HG02981 (cell line): ENCODE results near the gene TRIM29.

Experiments
- ATAC-seq: cut with Tn5 transposase; IDR thresholded peaks from one replicate; pipeline ENCODE4 v1.9.1; 2021; ENCODE audit warnings: mild to moderate bottlenecking, moderate library complexity; ENCODE audit not compliant: unreplicated experiment

Gene TRIM29

DNA sequence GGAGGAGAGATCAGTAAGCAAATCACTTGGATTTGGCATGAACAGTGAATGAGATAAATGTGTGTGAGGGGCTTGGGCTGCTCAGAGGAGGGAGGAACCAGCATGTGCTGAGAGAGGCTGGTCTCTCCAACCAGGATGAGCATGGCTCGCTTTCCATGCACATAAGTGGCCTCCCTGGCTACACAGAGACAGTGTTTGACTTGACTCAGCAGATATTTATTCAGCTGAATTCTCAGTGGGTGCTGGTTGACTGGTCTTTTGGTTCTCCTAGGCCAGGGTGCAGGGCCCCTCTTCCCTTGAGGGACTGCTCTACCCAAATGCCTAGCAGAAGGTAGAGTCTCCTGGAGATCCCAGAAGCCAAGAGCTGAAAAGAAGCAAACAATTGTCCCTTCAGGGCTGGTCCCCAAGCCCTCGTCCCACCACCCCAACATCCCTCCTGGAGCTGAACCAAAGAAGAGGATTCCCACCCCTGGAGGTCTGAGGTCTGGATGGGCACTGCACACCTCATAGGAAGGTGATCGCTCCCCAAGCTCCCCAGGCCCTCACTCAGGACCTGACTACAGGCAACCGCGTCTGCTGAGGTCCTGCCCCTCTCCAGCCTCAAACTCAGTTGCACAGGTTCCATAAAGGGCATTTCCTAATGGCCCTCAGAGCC is 3.3 kb upstream of the TRIM29 start:
- no peak for ATAC-seq

DNA sequence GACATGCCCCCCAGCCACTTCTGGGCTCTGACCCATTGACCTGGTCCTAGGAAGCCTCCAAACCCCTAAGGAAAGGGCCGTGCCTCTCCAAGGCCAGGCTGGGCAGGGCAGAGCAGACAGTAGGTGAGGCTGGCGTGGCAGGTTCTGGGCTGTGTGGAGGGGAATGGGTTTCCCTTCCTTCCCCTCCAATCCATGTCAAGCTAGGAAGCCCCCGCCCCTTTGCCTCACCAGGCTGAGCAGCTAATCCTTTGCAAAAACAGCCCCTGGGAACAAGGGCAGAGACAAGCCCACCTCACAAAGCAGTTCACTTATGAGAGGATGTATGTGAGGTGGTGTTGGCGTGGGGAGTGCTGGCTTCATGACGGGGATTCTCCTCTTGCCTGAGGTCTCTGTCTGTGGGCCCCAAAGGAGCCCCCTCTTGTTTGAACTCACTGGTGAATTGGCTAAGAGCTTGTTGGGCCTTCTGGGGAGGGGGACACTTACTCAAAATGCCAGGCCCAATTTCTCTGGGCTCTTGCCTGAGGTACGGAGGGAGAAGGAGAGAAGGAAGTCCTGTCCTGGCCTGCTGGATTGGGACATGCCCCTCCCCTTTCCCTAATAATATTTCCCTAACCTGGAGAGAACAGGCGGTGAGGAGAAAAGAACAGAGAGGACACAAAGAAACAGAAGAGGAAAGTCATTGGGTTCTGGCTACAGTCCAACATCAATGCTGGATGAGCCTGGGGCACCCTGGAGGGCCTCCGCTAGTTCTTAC is 1.6 kb upstream of the TRIM29 start:
- no peak for ATAC-seq

DNA sequence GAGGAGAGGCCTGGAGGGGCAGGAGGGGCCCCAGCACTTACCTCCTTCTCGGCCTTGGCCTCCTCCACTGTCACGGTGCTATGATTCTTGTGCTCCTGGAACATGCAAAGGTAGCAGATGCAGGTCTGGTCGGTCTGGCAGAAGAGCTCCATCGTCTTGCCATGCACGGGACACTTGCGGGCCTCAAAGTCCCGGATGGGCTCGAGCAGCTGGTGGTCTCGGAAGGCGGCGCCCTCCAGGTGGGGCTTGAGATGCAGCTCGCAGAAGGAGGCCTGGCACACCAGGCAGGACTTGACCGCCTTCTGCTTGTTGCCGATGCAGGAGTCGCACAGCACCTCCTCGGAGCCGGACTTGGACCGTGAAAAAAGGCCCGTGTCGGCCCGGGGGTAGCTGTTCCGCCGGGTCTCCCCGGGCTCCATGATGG is 714 bp downstream of the TRIM29 start:
- no peak for ATAC-seq

DNA sequence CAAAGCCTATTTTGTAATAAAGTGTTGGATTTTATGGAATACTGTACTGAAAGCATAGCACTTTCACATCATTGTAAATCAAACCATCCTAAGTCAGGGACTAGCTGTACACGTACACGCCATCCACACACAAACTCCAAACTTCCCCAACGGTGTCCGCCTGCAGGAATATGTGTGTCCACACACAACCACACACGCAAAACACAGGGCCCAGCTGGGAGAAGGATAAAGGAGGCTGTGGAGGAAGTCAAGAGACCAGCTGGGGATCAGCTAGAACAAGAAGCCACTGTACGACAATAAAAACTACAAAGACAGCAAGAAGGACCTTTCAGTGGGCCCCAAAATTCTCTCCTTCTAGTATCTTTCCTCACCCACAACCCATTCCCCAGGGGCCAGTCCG is 1.6 kb downstream of the TRIM29 start:
- ATAC-seq, result no peak

DNA sequence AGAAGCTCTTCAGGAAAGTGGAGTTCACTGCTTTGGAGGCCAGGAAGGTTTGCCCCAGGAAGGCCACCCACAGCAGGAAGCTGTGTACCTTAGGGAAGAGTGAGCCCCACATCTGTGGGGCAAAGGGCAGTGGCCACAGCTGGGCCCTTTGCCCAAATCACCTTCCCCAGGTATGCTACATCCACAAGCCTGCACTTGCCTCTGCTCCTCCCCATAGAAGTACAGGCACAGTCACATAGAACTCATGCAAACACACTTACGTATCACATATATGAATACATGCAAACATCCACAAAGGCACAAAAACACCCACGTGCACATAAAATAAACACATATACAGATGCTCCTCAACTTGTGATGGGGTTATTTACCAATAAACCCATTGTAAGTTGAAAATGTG is 2.1 kb downstream of the TRIM29 start:
- ATAC-seq, result no peak

DNA sequence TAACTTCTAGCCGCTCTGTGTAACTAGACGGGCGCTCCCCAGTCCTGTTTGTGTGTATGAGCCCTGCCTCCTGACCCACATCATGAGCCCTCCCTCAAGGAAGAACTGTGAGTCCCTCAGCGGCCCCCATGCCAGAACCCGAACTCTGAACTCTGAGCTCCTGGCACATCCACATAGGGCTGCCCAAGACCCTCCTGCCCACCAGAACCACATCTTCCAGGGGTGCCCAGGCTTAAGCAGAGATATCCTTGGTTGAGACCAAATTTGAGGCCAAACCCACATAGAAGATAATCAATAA is 3.0 kb downstream of the TRIM29 start:
- no peak for ATAC-seq

DNA sequence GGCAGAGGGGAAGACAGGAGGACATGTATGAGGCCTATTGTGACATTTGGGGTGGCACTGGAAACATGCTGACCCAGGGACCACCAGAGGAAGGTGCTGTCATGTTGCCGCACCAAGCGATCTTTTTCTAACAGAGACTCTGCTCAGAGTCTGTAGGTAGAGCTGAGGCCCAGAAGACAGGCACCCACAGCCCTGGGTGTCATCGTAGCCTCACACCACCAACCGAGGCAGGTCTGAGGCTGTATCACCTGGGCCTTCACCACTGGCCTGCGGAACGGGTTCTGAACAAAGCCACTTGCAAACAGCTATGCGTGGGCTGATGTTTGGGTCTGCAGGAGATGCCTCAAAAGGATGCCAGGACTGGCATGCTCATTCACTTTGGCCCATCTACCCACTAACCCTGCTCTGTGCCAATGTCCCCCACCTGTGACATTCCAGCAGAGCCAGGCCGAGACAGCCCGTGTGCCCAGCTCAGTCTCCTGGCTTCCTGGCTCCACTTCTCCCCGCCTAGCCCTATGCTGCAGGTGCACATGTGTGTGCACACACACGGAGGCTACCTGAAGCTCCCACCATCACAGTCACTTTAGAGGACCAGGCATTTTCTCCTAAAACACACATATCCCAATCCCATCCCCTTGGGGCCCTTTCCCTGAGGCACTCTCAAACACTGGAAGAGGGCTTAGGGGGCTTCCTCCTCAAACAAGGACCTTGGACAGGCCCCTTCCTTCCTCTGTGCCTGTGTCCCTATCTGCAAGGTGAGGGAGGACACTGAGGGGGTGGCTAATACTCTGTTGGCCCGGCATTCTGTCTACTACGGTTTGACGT is 3.6 kb downstream of the TRIM29 start:
- ATAC-seq, result no peak

DNA sequence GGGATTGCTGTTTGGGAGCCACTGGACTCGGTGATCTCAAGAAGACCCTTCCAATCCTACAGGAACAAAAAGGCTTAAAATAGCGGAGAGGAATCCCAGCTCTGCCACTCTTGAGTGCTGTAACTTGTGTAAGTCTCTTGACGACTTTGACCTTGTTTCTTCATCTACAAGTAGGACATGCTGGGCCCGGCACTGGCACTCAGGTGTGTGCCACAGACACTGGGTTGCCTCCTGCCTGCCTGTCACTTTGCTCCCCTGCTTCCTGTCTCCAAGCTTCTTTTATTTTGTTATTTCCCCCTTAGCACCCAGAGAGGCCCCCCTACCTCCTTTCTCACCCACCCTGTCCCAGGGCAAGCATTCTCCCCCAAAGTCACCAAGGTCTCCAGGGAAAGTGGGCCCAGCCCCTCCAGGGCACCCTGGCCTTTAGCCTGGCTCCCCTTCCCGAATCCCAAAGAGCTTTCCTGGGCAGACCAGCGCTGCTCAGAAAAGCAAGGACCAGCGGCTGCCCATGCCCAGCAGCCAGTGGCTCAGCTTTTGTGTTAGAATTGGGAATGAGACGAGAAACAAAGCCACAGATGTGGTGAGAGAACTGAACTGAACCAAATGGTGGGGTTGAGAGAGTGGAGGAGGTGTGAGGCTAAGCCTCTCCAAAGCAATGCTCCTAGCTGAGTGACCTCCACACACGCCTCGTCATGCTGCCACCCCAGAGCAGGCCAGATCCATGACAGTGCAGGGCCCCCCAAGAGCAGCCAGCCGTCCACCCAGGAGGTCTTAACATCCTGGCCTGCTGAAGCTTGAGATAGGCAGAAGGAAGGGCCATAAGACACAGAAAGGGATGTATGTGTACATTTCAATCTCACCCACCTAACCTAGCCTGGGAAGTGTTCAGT is 4.5 kb downstream of the TRIM29 start:
- ATAC-seq, result no peak

DNA sequence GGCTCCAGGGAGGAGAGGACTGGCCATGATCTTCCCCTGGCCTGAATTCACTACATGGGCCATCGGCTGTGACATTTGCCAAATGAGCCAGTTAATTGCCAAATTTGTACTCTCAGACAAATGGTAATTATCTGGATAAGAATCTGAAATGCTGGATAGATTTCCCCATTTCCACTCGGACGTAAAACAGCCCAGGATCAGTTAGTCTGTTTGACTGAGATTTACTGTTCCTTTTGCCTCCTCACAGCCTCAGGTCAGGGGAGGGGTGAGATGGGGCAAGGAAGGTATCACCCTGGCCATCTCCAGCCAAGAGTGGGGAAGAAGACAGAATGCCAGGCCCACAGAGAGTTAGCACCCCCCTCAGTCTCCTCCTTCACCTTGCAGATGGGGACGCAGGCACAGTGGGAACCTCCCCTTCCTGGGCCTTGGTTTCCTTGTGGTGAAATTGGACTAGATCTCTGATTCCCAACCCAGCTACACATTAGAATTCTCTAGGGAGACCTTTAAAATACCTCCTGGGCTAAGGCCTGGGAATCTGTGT is 5.2 kb downstream of the TRIM29 start:
- ATAC-seq, result no peak

DNA sequence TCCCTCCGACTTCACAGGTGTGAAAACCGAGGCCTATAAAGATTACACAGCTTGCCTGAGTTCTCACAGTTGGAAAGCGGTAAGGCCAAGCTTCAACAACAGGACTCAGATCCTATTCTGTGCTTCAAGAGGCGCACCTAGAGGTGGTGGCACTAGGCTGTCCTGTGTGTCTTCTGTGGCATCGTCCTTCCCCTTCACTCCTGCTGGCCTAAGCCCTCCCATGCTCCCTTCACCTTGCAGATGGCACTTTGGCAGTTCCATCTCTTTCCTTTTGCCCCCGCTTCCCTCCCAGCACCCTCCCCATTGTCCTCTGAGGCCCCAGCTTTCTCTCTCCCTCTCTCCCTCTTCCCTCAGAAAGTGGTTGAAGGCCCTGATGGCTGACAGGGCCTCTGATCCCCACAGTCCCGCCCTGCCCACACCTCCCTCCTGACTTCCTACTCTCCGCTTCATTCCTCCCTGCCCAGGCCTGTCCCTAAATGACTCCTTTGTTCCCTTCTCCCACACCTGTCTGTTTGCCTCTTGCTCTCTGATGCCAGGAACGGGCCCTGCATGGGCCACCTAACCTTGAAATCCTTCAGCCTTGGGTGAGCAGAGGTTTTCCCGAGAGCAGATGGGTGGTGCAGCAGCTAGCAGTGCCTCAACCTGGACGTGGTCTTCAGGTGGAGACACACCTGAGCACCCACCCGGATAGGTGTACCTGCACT is 5.8 kb downstream of the TRIM29 start:
- ATAC-seq, result no peak

DNA sequence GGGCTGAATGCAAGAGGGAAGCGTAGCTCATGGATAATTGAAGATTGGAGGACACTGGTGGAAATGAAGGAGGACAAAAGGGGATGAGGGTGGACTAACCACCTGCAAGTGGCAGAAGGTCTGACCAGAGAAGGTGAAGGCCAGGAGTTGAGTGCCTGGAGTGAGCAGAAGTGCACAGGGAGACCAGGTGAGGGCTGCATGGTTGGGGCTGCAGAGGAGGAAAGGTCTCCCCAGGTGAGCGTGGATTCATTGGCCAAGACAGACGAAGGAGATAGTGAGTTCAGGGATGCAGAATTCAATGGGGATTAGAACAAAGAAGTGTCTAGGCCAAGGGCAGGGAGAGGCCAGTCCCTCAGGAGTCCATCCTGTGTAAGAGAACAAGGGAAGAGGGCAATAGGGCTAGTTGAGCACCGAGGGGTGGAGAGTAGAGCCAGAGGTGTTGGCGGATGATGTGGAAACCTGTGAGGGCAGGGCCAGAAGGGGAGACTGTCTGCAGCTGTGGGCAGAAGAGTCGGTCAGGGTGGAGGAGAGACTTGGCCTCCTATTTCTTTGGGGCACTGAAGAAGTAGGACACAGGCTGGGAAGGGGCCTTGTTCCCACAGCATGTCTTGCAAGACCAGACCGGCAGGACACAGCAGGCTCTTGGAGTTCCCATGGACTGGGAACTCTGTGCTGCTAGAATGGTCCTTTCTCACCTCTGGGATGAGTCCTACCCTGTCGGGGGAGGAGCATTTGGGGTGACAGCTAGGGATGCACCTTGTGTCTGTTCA is 6.7 kb downstream of the TRIM29 start:
- ATAC-seq, result no peak

DNA sequence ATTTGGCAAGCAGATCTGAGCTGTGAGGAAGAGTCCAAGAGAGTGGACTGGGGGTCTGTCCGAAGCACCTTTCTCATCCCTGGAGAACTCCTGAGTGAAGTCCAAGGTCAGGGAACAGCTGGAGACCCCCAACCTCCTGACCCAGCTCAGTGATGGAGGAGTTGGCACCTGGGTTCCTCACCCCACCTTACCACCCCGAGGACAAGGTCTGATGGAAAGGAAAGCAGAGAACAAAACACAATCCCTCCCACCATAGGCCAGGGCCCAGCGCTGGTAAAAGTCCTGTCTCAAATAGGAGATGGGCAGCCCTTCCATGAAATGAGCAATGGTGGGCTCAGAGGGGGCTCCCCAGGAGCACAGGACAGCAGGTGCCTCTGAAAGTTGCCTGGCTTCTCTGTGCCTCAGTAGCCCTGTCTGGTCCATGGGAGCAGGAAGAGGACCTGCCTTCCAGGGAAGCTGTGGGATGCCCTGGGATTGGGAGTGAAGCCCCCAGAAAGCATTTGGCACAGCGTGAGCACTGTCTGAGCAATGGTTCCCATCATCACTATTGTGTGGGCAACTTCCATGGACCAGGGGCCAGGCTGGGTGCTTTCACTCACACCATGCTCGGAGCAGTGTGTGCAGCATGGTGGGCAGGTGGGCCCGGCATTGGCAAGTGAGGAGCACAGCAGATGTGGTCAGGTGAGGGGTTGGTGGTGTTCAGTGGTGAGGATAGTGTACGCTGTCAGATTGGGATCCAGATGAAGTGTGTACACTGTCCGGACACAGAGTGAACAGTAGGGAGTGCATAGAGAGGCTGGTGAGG is 7.5 kb downstream of the TRIM29 start:
- ATAC-seq, result no peak

DNA sequence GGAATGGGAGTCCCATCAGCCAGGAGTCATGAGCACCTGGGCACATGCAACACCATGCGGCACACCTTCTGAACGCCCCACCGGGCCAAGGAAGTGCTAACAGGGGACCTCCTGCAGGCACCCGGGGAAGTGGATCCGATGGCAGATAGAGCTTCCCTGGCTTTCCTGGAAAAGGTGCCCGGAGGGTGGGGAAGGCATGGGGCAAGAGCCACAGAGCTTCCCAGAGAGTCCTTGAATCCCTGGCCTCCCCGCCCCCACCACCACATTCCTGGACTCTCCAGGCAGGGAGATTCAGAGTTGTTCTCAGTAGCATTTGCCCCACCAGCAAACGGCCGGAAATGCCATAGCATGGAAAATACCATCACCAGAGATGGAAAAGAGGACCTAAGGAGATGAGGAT is 8.3 kb downstream of the TRIM29 start:
- ATAC-seq, result no peak

DNA sequence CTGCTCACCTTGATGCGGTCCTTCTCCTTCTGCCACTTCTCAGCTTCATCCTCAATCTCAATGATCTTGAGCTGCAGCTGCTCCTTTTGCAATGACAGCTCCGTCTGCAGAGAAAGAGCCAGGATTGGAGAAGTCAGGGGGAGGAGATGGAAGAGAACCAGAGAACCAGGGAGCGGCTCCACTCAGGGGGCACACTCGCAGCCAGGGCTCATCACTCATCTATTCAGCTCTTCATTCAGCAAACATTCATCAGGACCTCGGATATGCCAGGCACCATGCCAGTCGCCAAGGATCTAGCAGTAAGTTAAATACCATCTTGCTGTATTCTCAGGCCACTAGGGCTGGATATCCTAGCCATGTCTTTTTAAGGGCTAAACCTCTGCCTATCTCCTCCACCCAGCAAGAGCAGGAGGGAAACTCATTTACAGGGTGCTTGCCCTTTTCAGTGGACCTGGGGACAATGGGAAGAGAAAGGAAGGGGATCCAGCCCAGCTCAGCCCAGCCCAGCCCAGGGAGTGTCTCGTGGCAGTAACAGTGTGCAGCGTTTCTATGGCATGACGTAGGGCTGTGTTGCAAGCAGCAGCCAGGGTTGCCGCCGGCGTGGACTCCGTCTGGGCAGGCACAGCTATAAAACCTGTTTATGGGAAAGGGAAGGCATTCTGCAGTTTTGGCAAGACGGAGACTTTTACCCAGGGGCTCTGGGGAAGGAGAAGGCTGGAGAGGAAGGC is 9.4 kb downstream of the TRIM29 start:
- ATAC-seq, result no peak

DNA sequence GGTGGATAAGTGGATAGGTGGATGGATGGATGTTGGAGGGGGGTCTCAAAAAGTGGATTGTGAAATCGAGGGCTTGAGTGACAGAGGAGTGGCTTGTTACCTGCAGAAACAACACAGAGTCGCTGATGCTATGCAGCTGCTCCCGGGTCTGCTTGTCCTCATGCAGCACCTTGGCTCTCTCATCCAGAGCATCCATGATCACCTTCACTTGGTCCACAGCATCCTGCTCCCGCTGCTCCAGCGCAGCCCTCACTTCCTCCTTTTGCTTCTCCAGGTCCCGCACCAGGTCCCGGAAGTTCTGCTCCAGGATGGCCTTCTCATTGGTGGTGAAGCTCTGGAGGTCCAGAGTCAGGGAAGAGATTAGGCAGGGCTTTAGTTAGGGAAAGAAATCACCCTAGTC is 10.7 kb downstream of the TRIM29 start:
- no peak for ATAC-seq

DNA sequence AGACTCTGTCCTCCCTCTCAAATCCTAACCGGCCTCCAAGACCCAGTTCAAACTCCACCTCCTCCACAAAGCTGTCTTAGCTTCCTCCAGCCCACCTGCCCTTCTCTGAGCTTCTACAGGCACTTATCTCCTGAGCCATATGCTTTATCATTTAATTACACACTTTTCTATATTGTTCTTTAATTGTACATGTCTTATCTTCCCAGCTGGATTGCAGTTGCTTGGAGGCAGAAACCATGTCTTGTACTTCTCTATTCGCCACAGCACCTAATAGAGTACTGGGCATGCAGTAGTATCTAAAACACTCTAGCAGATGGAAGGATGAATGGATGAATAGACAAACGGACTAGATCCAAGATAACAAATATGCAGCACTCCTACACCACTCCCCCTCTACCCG is 11.3 kb downstream of the TRIM29 start:
- ATAC-seq, result no peak

DNA sequence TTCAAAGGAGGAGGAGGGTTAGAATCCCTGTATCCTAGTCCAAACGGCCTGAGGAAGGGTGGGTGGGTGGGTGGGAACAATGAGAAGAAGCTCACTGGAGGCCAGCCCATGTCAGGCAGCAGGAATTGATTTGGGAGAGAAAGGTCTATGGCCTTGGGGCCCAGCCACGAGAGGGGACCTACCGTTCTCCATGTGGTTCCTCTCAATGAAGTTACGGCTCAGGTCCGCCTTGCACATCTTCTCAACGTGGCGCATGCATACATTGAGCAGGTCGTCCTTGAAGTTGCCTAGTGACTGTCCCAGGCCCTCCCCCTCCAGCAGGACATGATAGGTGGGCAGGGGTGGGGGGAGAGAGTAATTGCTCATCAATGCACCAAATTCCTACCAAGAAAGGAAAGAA is 12.4 kb downstream of the TRIM29 start:
- ATAC-seq, result no peak

DNA sequence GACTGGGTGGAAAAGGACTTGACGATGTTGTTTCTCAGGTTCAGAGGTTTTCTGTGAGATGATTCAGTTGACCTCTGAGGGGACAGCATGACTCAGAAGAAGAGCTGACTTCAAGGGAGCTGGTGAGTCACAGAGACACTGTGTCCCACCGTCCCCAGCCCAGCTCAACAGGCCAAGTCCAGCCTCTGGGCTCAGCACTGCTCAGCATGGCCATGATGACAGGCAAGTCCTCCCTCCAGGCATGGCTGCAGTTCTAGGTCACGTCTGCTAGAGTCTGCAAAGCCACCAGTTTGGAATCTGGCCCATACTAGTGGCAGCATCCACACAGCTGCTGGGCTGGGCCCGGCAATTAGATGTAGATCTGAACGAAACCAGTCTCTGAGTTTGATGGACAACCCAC is 12.9 kb downstream of the TRIM29 start:
- no peak for ATAC-seq
